22Rv1 (cell line): ENCODE data around the gene PLBD2.

Experiments used
- H3K27ac ChIP-seq: fragments of 450-650 bp; 2 replicates; pipeline ENCODE4 v1.5.1; 2017
- CTCF ChIP-seq: fragments of 450-650 bp; IDR thresholded peaks from 2 replicates; pipeline ENCODE4 v1.5.1; 2017; ENCODE audit warnings: mild to moderate bottlenecking
- ZFX ChIP-seq: fragments of 450-650 bp; IDR thresholded peaks from 2 replicates; pipeline ENCODE4 v1.6.1; 2017; ENCODE audit warnings: antibody characterized with exemption, borderline replicate concordance

The PLBD2 gene

GRCh38 chr12:113318046-113318656 is 40.2 kb upstream of the PLBD2 start:
- no peak overlapping the region for H3K27ac ChIP-seq
- TF ChIP-seq CTCF (no peak), ZFX (no peak)

DNA sequence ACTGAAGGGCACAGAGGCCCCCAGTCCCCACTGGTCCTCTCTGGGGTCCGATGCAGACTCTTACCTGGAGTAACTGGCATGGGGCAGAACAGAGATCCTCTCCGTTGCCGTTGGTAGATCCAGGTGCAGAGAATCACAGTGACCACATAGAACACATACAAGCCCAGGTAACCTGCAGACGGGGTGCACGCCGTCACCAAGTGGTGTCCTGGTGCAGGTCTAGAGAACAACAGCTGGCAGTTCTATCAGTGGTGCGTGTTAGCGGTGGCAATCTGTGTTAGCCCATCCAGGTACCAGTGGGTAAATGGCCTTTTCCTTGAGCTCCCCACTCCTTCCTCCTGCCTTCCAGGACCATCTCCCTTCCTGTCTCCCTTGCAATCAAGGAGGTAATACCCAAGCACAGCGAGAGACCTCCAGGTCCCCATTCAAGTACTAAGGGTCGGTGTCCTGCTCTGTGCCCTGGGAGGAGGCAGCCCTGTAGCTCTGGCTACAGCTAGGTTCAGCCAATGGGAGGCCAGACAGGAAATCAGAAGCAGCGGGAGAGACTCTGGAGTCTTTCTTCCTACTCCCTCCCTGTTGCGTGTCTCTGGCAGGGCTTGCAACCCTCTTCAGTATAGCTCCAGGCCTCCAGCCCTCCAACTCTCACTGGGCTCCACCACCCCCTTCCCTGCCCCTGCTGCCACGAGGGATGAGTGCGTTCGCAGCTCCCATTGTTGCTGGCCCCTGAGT is 39.3 kb upstream of the PLBD2 start:
- TF ChIP-seq CTCF (no peak), ZFX (no peak)
- H3K27ac ChIP-seq, result no peak overlapping the region

DNA sequence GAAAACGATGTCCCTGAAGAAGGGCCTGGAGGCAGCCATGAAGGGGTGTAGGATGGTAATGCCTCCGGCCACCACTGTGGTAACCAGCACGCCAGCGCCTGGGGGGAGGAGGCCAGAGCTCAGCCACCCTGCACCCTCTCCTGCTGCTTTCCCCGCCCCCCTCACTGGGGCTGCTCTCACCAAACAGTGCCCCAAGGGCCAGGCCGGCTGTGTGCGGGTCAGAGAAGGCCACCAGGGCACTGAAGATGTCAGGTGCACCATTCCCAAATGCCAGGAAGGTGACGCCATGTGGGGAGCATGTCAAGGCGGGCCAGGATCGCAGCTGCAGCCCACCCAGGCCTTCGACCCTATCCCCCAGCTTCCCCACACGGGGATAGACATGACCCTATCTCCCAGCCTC is 38.0 kb upstream of the PLBD2 start:
- no peak overlapping the region for H3K27ac ChIP-seq
- TF ChIP-seq CTCF (no peak), ZFX (no peak)

GRCh38 chr12:113322343-113322742 is 36.0 kb upstream of the PLBD2 start:
- no peak overlapping the region for H3K27ac ChIP-seq
- TF ChIP-seq ZFX, result no peak

- H3K27ac ChIP-seq, result no peak overlapping the region
- TF ChIP-seq ZFX (no peak), CTCF (no peak)
Observed at GRCh38 chr12:113325916-113326315, 32.5 kb upstream of the PLBD2 start.

GRCh38 chr12:113326775-113327395 is 31.5 kb upstream of the PLBD2 start:
- no peak overlapping the region for H3K27ac ChIP-seq
- TF ChIP-seq CTCF (peak; percentile 11; the same call in 1 of the 2 replicates), ZFX (no peak)

DNA sequence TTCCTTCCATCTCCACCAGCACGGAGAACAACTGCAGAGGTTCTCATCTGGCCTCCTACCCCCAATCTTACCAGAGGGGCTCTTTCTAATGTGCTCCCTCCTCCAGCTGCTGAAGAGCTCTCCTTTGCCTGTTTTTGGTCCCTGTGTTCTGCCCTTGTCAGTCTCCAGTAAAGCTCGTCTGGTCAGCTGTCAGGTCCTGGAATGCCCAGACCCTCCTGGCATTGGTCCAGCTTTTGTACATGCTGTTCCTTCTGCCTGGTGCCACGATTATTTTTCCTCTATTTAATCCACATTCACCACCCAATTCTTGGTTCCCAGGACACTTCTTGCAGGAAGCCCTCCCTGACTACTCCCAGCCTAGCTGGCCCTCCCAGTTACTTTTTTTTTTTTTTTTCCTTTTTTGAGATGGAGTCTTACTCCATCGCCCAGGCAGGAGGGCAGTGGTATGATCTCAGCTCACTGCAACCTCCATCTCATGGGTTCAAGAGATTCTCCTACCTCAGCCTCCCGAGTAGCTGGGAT is 30.0 kb upstream of the PLBD2 start:
- TF ChIP-seq CTCF (no peak), ZFX (no peak)
- no peak overlapping the region for H3K27ac ChIP-seq
